Medulla oblongata (tissue), 1 donor: ENCODE results near the gene DLG5.

Source experiments
- DNase-seq: peaks from one replicate; pipeline ENCODE4 v3.0.0-alpha.2; 2015; ENCODE audit errors: extremely low spot score

Gene DLG5

GRCh38 chr10:77820349-77820748 is 106.2 kb downstream of the DLG5 start:
- DNase-seq: no peak

- no peak for DNase-seq
These were observed 107.1 kb downstream of the DLG5 start for GRCh38 chr10:77819210-77820112.

DNA sequence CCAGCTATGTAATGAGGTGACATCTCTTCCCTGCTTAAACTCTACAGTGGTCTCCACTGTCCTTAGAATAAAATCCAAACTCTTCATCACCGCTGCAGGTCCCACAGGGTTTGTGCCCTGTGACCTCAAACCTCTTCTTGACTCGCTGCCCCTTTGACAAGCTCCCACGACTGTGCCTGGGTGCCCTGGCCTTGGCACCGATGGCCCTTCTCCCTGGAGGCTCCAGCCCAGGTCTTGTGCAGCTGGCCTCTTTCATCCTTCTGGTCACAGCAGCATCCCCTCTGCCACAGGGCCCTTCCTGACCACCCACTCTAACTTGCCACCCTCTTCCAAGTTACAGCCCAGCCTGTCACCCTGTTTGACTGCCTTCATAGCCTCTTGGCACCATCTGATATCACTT is 108.2 kb downstream of the DLG5 start:
- DNase-seq: no peak

DNA sequence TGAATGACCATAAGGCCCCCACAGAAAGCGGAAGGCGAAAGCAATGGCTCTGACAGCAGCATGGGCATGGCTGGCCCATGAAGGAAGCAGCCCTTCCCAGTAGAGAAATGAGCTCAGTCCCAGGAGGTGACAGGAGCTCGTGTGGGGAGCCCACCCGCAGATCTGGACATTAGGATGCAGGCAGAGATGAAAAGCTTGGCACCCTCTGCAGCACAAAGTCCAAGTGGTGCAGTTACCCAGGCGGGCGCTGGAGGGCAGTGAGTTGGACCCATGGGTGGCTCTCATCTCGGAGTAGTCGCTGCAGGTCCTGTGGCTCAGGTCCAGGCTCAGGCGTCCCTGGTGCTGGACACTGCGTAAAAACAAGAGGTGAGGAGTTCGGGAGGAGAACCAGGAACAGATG is 109.0 kb downstream of the DLG5 start:
- DNase-seq: no peak

DNA sequence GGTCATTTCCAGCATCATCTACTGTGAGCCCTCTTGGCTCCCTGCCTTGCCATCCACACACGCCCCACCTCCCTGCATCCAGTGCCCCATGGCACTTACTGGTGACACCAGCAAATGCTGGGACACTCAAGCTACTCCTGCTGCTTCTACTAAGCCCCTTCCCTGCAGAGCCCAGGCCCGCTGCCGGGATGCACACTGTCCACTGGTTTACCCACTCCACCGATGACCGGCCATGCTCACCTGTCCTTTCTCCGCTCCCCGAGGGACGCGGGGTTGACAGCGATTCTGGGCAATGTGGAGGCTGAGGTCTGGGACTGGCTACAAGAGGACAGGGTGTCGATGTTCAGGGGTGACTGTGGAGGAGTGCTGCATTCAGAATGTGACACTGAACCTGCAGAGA is 110.2 kb downstream of the DLG5 start:
- no peak for DNase-seq

- no peak for DNase-seq
These were observed 113.8 kb downstream of the DLG5 start for GRCh38 chr10:77812741-77813140.

GRCh38 chr10:77811831-77812430 is 114.6 kb downstream of the DLG5 start:
- DNase-seq: no peak

DNA sequence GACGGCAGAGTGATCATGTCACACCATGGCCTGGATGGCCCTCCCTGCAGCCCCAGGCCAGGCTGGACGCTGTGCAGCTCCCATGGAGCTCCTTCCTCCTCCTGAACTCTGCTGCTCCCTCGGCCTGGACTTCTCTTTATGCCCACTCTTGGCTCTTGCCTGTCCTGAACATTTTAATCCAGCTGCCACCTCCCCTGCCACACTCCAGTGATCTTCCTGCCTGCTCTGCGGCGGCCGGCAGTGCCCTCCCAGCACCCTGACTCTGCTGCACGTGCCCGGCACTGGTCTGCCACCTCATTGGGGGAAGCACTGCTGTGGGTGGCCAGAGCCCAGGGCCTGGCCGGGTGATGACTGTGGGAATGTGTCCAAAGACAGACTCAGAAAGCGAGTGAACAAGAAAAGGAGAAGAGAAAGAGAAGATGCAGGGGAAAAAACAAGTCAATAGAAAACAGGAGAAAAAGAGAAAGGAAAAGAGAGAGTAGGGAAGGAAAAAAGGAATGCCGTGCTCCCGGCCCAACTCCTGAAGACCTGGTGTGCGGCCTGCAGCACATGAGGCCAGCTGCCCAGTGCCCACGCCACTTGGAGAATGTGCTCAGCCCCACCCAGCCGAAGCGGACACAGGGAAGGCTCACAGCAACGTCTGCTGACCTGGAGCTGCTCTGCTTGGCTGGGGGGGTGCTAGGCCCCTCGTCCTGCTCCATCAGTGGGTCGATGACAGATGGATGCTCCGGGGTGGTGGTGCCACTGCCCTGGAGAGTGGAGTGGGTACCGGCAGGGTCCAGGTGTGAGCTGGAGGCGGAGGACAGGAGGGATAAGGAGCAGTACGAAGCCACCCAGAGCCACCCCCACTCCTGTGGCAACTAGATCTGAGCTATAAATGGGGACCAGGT is 115.9 kb downstream of the DLG5 start:
- peak; percentile 14 for DNase-seq

- DNase-seq: no peak
These were observed 117.2 kb downstream of the DLG5 start for GRCh38 chr10:77809336-77809735.

- no peak for DNase-seq
These were observed 118.8 kb downstream of the DLG5 start for GRCh38 chr10:77807706-77808105.

DNA sequence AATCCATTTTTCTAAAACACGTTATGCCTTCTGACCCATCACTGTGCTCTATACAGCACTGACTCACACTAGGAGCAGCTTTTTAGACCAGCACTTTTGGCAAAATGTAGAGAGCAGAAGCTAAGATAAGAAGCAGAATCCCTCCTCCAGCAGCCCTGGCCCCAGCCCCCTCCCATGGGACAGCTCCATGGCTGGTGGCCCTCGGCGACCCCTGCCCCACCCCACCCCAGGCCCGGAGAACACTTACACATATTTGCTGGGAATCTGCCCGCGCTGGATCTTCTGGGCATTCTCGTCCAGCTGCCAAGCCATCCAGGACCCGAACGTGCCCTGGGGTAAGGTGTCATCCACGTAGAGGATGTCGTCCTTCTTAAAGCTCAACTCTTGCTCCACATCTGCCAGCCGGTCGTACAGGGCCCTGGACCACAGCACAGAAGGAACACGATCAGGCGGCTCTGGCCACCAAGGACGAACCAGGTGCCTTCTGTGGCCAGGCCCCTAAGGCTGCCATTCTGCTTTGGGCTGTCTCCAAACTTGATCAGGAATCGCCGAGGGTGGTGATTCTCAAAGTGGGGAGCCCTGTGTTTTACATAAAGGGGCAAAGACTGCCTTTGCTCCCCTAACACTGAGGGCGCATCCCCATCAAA is 119.9 kb downstream of the DLG5 start:
- DNase-seq: no peak

DNA sequence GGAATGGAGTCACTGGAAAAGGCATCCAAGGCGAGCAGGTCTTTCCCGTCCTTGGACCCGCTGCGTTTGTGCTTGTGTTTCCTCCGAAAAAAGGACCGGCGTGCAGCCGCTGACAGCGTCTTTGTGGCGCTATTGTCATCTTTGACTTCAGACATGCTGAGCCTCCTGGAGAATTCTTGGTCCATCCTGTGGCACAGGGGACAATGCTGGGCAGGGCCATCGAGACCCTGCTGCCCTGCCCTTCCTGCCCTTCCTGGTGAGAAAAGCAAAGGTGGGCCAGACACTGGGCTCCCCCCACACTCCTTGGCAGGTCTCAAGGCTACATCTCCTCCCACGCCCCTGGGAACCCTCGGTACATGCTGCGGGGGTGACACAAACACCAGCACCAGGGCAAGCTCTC is 120.9 kb downstream of the DLG5 start:
- DNase-seq: no peak

- DNase-seq: no peak
These were observed 122.2 kb downstream of the DLG5 start for GRCh38 chr10:77804371-77804770.

- DNase-seq: no peak
These were observed 124.9 kb downstream of the DLG5 start for GRCh38 chr10:77801474-77802161.

DNA sequence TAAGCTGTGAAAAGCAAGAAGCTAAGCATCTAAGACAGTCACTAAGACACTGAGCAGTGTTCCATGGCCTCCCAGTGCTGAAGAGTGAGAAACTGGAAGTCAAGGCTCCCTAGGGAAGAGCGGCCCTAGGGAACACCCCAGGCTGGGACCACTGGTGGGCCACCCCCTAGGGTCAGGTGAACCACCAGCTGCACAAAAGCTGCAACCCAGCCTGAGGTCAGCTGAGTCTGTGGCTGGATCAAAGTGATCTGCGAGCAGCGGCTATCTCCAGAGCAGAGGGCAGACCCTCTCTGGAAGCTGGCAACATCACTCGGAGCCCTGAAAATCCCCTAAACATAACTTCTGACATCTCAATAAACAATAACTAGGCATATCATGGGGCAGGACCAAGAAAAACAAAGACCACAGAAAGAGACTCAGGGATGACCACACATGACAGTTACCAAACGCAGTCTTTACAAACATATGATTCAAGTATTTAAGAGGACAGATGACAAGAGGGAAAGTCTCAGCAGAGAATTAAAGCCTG is 125.8 kb downstream of the DLG5 start:
- no peak for DNase-seq

GRCh38 chr10:77800320-77800719 is 126.2 kb downstream of the DLG5 start:
- DNase-seq: no peak

DNA sequence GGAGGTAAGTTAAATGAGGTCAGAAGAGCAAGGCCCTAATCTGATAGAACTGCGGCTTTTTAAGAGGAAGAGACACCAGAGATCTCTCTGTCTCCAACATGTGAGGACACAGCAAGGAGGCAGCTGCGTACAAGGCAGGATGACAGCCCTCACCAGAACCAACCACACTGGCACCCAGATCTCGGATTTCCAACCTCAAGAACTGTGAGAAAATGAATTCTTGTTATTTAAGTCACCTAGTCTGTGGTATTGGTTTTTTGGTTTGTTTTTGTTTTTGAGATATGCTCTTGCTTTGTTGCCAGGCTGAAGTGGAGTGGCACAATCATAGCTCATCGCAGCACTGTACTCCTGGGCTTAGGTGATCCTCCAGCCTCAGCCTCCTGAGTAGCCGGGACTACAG is 127.2 kb downstream of the DLG5 start:
- DNase-seq: no peak

DNA sequence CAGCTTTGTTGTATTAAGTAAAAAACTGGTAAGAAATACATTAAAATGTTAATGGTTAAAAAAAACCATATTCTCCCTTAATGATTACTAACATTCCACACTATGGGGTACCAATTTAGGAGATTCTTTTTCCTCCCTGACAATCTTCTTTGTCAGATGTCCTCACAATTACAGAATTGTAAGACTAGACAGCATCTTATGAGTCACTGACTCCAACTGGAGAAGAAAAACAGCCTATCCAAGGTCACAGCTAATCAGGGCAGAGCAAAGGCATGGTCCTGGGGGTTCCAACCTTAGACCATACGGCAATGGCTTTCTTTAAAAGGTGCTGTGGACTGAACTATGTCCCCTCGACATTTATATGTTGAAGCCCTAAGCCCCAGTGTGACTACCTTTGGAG is 127.6 kb downstream of the DLG5 start:
- DNase-seq: no peak

GRCh38 chr10:77796311-77796915 is 130.1 kb downstream of the DLG5 start:
- no peak for DNase-seq

- DNase-seq: no peak
These were observed 131.0 kb downstream of the DLG5 start for GRCh38 chr10:77795426-77796055.
